NCI-H2227 treated with DMSO at 0.1 percent for 48 hours (cell line): ENCODE measurements around the gene SAMHD1.
"Not testable (repeated sequence)": the region's sequence is repeated elsewhere in the genome, so short reads cannot be mapped to it uniquely, and the experiment has no call there.

Source experiments
- DNase-seq: peaks from one replicate; lab custom pipeline; 2025; lab: John Stamatoyannopoulos, UW

The SAMHD1 gene

GRCh38 chr20:36956016-36956415 lies 4.5 kb upstream of the SAMHD1 start:
- DNase-seq, result no peak

GRCh38 chr20:36951979-36952738 lies 651 bp upstream of the SAMHD1 start:
- peak; percentile 80 for DNase-seq

- no peak for DNase-seq
Measured at GRCh38 chr20:36950414-36951197, 902 bp downstream of the SAMHD1 start.

- no peak for DNase-seq
Measured at GRCh38 chr20:36941401-36941835, 10.1 kb downstream of the SAMHD1 start.

- no peak for DNase-seq
Measured at GRCh38 chr20:36937402-36937770, 14.1 kb downstream of the SAMHD1 start.

- DNase-seq, result not testable (repeated sequence)
Measured at GRCh38 chr20:36936761-36937401, 14.6 kb downstream of the SAMHD1 start.

- no peak for DNase-seq
Measured at GRCh38 chr20:36936341-36936740, 15.2 kb downstream of the SAMHD1 start.

- not testable (repeated sequence) for DNase-seq
Measured at GRCh38 chr20:36933571-36933970, 17.9 kb downstream of the SAMHD1 start.

GRCh38 chr20:36932476-36933426 lies 18.8 kb downstream of the SAMHD1 start:
- DNase-seq, result no peak

- DNase-seq, result not testable (repeated sequence)
Measured at GRCh38 chr20:36932067-36932466, 19.4 kb downstream of the SAMHD1 start.

- DNase-seq, result no peak
Measured at GRCh38 chr20:36929691-36930090, 21.8 kb downstream of the SAMHD1 start.

GRCh38 chr20:36929290-36929689 lies 22.2 kb downstream of the SAMHD1 start:
- no peak for DNase-seq

- no peak for DNase-seq
Measured at GRCh38 chr20:36927704-36928103, 23.8 kb downstream of the SAMHD1 start.

- DNase-seq, result no peak
Measured at GRCh38 chr20:36926653-36927200, 24.8 kb downstream of the SAMHD1 start.

GRCh38 chr20:36925234-36925633 lies 26.3 kb downstream of the SAMHD1 start:
- DNase-seq, result no peak

GRCh38 chr20:36924167-36925045 lies 27.1 kb downstream of the SAMHD1 start:
- no peak for DNase-seq

GRCh38 chr20:36920334-36920730 lies 31.2 kb downstream of the SAMHD1 start:
- DNase-seq, result no peak

- peak; percentile 75 for DNase-seq
Measured at GRCh38 chr20:36919715-36920333, 31.7 kb downstream of the SAMHD1 start.

GRCh38 chr20:36917943-36918342 lies 33.6 kb downstream of the SAMHD1 start:
- no peak for DNase-seq

- DNase-seq, result no peak
Measured at GRCh38 chr20:36917240-36917639, 34.3 kb downstream of the SAMHD1 start.
